Ectodermal cell (in vitro differentiated cells): ENCODE measurements around the gene FZD7.

ENCODE experiments used
- H3K27ac ChIP-seq: 2 replicates; pipeline ENCODE4 v1.7.0; 2013; ENCODE audit warnings: mild to moderate bottlenecking, low read depth, low read length; ENCODE audit not compliant: insufficient read depth, poor library complexity, severe bottlenecking
- H3K27me3 ChIP-seq: 2 replicates; pipeline ENCODE4 v1.7.0; 2013; ENCODE audit warnings: mild to moderate bottlenecking, low read length; ENCODE audit not compliant: insufficient read depth, control insufficient read depth, poor library complexity, severe bottlenecking
- H3K36me3 ChIP-seq: one replicate; pipeline ENCODE4 v1.7.0; 2013; ENCODE audit warnings: low read length; ENCODE audit not compliant: control insufficient read depth, insufficient read depth
- H3K4me1 ChIP-seq: one replicate; pipeline ENCODE4 v1.7.0; 2013; ENCODE audit warnings: low read length; ENCODE audit not compliant: control insufficient read depth, insufficient read depth
- H3K4me3 ChIP-seq: 2 replicates; pipeline ENCODE4 v1.7.0; 2013; ENCODE audit warnings: low read depth, low read length, control low read depth; ENCODE audit not compliant: insufficient read depth
- H3K9me3 ChIP-seq: 2 replicates; pipeline ENCODE4 v1.7.0; 2013; ENCODE audit warnings: mild to moderate bottlenecking, low read length, moderate library complexity; ENCODE audit not compliant: control insufficient read depth
- WGBS, 2 experiments: methylation state at CpG; one replicate each; pipeline ENCODE4 v1.1.7; 2013; ENCODE audit warnings: missing lambda C conversion rate in 2 of 2; 5-methylcytosine and 5-hydroxymethylcytosine counted together

FZD7 gene

GRCh38 chr2:202084265-202084664 is 50.6 kb downstream of the FZD7 start:
- Histone ChIP-seq H3K36me3 (no peaks in the 10 kb centered on the region), H3K27me3 (no peaks in the 10 kb centered on the region), H3K9me3 (peaks cover 3% of the 10 kb centered on the region), H3K4me3 (no peak overlapping the region), H3K27ac (no peak overlapping the region), H3K4me1 (peaks cover 8% of the 10 kb centered on the region)
- 35 to 37% methylated on average over 6 of the region's 6 CpGs for WGBS, 2 experiments
